ENCODE measurements around the gene AKIRIN1.
"Not testable (repeated sequence)": the region's sequence is repeated elsewhere in the genome, so short reads cannot be mapped to it uniquely, and the experiment has no call there.

AKIRIN1 gene

GRCh38 chr1:39003281-39003680, 12.2 kb downstream of the AKIRIN1 start:
- no peaks in the 10 kb centered on the region for H3K9me3 ChIP-seq (ENCODE audit: severe bottlenecking)
- no peak overlapping the region for H3K4me3 ChIP-seq (ENCODE audit: low read depth, low read length)
- H3K27ac ChIP-seq: no peak overlapping the region
- DNase-seq: no peak
- peaks cover 89% of the 10 kb centered on the region for H3K36me3 ChIP-seq
- no peak for TF ChIP-seq CTCF (IDR thresholded peaks at IDR 0.05; ENCODE audit: low read depth, low read length)
- H3K27me3 ChIP-seq (ENCODE audit: insufficient read depth, low read depth, severe bottlenecking): no peaks in the 10 kb centered on the region

GRCh38 chr1:39003794-39004193, 12.7 kb downstream of the AKIRIN1 start:
- no peak overlapping the region for H3K27ac ChIP-seq
- no peak for DNase-seq
- peaks cover 88% of the 10 kb centered on the region for H3K36me3 ChIP-seq
- H3K27me3 ChIP-seq (ENCODE audit: insufficient read depth, low read depth, severe bottlenecking): no peaks in the 10 kb centered on the region
- H3K4me3 ChIP-seq (ENCODE audit: low read depth, low read length): no peak overlapping the region
- H3K9me3 ChIP-seq (ENCODE audit: severe bottlenecking): no peaks in the 10 kb centered on the region
- TF ChIP-seq CTCF (IDR thresholded peaks at IDR 0.05; ENCODE audit: low read depth, low read length): no peak

GRCh38 chr1:39006287-39006686, 15.2 kb downstream of the AKIRIN1 start:
- Histone ChIP-seq H3K27ac (no peak overlapping the region), H3K4me3 (ENCODE audit: low read depth, low read length) (no peak overlapping the region), H3K9me3 (ENCODE audit: severe bottlenecking) (no peaks in the 10 kb centered on the region), H3K27me3 (ENCODE audit: insufficient read depth, low read depth, severe bottlenecking) (no peaks in the 10 kb centered on the region), H3K36me3 (peaks cover 76% of the 10 kb centered on the region)
- TF ChIP-seq CTCF (IDR thresholded peaks at IDR 0.05; ENCODE audit: low read depth, low read length): no peak
- no peak for DNase-seq

GRCh38 chr1:39006726-39007645, 15.9 kb downstream of the AKIRIN1 start:
- Histone ChIP-seq H3K4me3 (ENCODE audit: low read depth, low read length) (no peak overlapping the region), H3K27me3 (ENCODE audit: insufficient read depth, low read depth, severe bottlenecking) (no peaks in the 10 kb centered on the region), H3K36me3 (peaks cover 69% of the 10 kb centered on the region), H3K9me3 (ENCODE audit: severe bottlenecking) (no peaks in the 10 kb centered on the region), H3K27ac (no peak overlapping the region)
- DNase-seq: no peak
- no peak for TF ChIP-seq CTCF (IDR thresholded peaks at IDR 0.05; ENCODE audit: low read depth, low read length)

GRCh38 chr1:39014956-39015355, 23.9 kb downstream of the AKIRIN1 start:
- H3K9me3 ChIP-seq (ENCODE audit: severe bottlenecking); DNase-seq; H3K4me3 ChIP-seq (ENCODE audit: low read depth, low read length); H3K27ac ChIP-seq; H3K27me3 ChIP-seq (ENCODE audit: insufficient read depth, low read depth, severe bottlenecking); H3K36me3 ChIP-seq: not testable (repeated sequence)

GRCh38 chr1:39016604-39017171, 25.6 kb downstream of the AKIRIN1 start:
- H3K27ac ChIP-seq: no peak overlapping the region
- H3K9me3 ChIP-seq (ENCODE audit: severe bottlenecking): peaks cover 3% of the 10 kb centered on the region
- DNase-seq: no peak
- H3K36me3 ChIP-seq: no peaks in the 10 kb centered on the region
- H3K4me3 ChIP-seq (ENCODE audit: low read depth, low read length): no peak overlapping the region
- no peaks in the 10 kb centered on the region for H3K27me3 ChIP-seq (ENCODE audit: insufficient read depth, low read depth, severe bottlenecking)
- no peak for TF ChIP-seq CTCF (IDR thresholded peaks at IDR 0.05; ENCODE audit: low read depth, low read length)
